Testis (tissue), 3 donors: Measurements from ENCODE around the gene SUSD1. TPM values are rescaled to one million over a fixed set of nuclear protein-coding genes. Genes with fewer than 3 reads are reported as not detected.

Source experiments
- DNase-seq: peaks from one replicate; pipeline ENCODE4 v3.0.0-alpha.2; 2019
- H3K27ac ChIP-seq, 2 donors: fragments of 200-600 bp; sonication (generic); one replicate each; pipeline ENCODE4 v1.5.1; 2019
- H3K27me3 ChIP-seq: fragments of 200-600 bp; sonication (generic); one replicate; pipeline ENCODE4 v1.5.1; 2019
- H3K36me3 ChIP-seq: fragments of 200-600 bp; sonication (generic); one replicate; pipeline ENCODE4 v1.5.1; 2017; ENCODE audit warnings: low read depth; ENCODE audit errors: missing control alignments
- H3K4me1 ChIP-seq: fragments of 200-600 bp; sonication (generic); one replicate; pipeline ENCODE4 v1.5.1; 2019
- H3K4me3 ChIP-seq, 2 donors: fragments of 200-600 bp; sonication (generic); one replicate each; pipeline ENCODE4 v1.5.1; 2017 to 2019
- H3K9me3 ChIP-seq: fragments of 200-600 bp; sonication (generic); one replicate; pipeline ENCODE4 v1.5.1; 2017
- POLR2A ChIP-seq: fragments of 450-650 bp; IDR thresholded peaks from one replicate; pipeline ENCODE4 v1.6.1; 2017; ENCODE audit warnings: antibody characterized with exemption, mild to moderate bottlenecking, moderate library complexity
- WGBS, 2 donors: methylation state at CpG; one replicate each; pipeline ENCODE4 v1.1.5; 2018; 5-methylcytosine and 5-hydroxymethylcytosine counted together
- intact Hi-C: fragments of 100-400 bp; cut with DNase I; formaldehyde crosslinking; loops from one replicate; pipeline ENCODE4 v1.15.1; 2023; ENCODE audit warnings: low total_unique reads
- polyA plus RNA-seq: library from polyadenylated mRNA; stranded (reverse); fragments of 350-450 nt; fragmentation: Illumina TruSeq; extraction: RNeasy Lipid Tissue Mini Kit (QIAGEN cat#74804); gene quantifications from one replicate; pipeline ENCODE4 v1.2.3, GENCODE V29; 2014; ENCODE audit warnings: low read depth, low replicate concordance; ENCODE audit not compliant: insufficient read depth
- total RNA-seq, 2 donors: library from RNA; depleted of rRNA; stranded (reverse); fragments of >200 nt; gene quantifications; one replicate each; pipeline ENCODE4 v1.2.3, GENCODE V29; 2016
- TF ChIP-seq, protein P1 (sequence below), 3 experiments: fragments of 450-650 bp in 2 of 3; fragments of 200-600 bp in 1 of 3; sonication (generic) in 1 of 3; IDR thresholded peaks; one replicate each; pipeline ENCODE4 v1.5.1; 2016 to 2019; ENCODE audit warnings: antibody characterized with exemption in 3 of 3, mild to moderate bottlenecking in 2 of 3, moderate library complexity in 1 of 3

SUSD1 gene
- total and polyA plus RNA-seq, 3 donors from 2014 or later, result 12.7 to 39.1 (median 28.0) TPM

GRCh38 chr9:112063151-112063550 lies 111.9 kb downstream of the SUSD1 start:
- Histone ChIP-seq H3K4me1 (no peaks in the 10 kb centered on the region), H3K27ac (no peak overlapping the region), H3K36me3 (no peaks in the 10 kb centered on the region), H3K9me3 (no peaks in the 10 kb centered on the region), H3K27me3 (no peaks in the 10 kb centered on the region), H3K4me3 (no peak overlapping the region)
- intact Hi-C loops, result loop anchor here (10.0 kb wide), 1 partner anchor 168 kb away; the partner anchor contains the start of gene UGCG
- DNase-seq, result no peak
- TF ChIP-seq, protein P1, sequence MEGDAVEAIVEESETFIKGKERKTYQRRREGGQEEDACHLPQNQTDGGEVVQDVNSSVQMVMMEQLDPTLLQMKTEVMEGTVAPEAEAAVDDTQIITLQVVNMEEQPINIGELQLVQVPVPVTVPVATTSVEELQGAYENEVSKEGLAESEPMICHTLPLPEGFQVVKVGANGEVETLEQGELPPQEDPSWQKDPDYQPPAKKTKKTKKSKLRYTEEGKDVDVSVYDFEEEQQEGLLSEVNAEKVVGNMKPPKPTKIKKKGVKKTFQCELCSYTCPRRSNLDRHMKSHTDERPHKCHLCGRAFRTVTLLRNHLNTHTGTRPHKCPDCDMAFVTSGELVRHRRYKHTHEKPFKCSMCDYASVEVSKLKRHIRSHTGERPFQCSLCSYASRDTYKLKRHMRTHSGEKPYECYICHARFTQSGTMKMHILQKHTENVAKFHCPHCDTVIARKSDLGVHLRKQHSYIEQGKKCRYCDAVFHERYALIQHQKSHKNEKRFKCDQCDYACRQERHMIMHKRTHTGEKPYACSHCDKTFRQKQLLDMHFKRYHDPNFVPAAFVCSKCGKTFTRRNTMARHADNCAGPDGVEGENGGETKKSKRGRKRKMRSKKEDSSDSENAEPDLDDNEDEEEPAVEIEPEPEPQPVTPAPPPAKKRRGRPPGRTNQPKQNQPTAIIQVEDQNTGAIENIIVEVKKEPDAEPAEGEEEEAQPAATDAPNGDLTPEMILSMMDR (IDR thresholded peaks at IDR 0.05), result no peak
- no peak for TF ChIP-seq POLR2A

GRCh38 chr9:112061152-112061740 lies 113.9 kb downstream of the SUSD1 start:
- no peak for TF ChIP-seq POLR2A
- TF ChIP-seq, protein P1 (IDR thresholded peaks at IDR 0.05), result no peak
- WGBS, 2 donors, result 39 to 52% methylated on average over 3 of the region's 3 CpGs
- intact Hi-C loops, result loop anchor here (10.0 kb wide), 1 partner anchor 166 kb away; the partner anchor contains the start of gene UGCG
- Histone ChIP-seq H3K9me3 (no peaks in the 10 kb centered on the region), H3K27ac (no peak overlapping the region), H3K27me3 (no peaks in the 10 kb centered on the region), H3K4me3 (no peak overlapping the region), H3K36me3 (no peaks in the 10 kb centered on the region), H3K4me1 (no peaks in the 10 kb centered on the region)
- DNase-seq, result peak; percentile 32

DNA sequence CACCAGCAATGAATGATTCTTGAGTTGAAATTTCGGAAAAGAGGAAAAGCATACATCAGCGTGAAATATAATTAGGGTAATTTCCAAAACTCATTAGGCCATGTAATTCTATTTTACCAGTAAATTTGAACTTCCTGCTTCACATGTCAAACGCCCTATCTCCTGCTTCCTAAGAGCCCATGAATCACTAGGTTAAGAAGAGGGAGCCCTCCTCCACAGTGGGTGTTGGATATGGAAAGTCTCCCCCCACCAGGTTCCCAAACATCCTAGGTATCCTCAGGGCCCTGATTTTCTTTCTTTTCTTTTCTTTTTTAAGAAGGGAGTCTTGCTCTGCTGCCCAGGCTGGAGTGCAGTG lies 115.2 kb downstream of the SUSD1 start:
- H3K9me3 ChIP-seq, result no peaks in the 10 kb centered on the region
- no peaks in the 10 kb centered on the region for H3K4me1 ChIP-seq
- no peak overlapping the region for H3K27ac ChIP-seq
- no peaks in the 10 kb centered on the region for H3K36me3 ChIP-seq
- no peak for TF ChIP-seq POLR2A
- TF ChIP-seq, protein P1 (IDR thresholded peaks at IDR 0.05), result no peak
- intact Hi-C loops, result loop anchor here (10.0 kb wide), 1 partner anchor 165 kb away; the partner anchor contains the start of gene UGCG
- no peaks in the 10 kb centered on the region for H3K27me3 ChIP-seq
- H3K4me3 ChIP-seq, result no peak overlapping the region
- DNase-seq, result no peak
- 85 to 94% methylated on average over 3 of the region's 3 CpGs for WGBS, 2 donors

- H3K36me3 ChIP-seq, result no peaks in the 10 kb centered on the region
- 67 to 70% methylated on average over 13 of the region's 13 CpGs for WGBS, 2 donors
- intact Hi-C loops, result no loop called here
- H3K27me3 ChIP-seq, result no peaks in the 10 kb centered on the region
- no peak overlapping the region for H3K4me3 ChIP-seq
- H3K9me3 ChIP-seq, result no peaks in the 10 kb centered on the region
- no peak overlapping the region for H3K27ac ChIP-seq
- peak; percentile 36 for DNase-seq
- TF ChIP-seq POLR2A, result no peak
- TF ChIP-seq, protein P1 (IDR thresholded peaks at IDR 0.05), result no peak
- no peaks in the 10 kb centered on the region for H3K4me1 ChIP-seq
Observed at GRCh38 chr9:112059145-112059965, 115.7 kb downstream of the SUSD1 start.
